ENCODE results near the gene PPP1R11. TPM values are rescaled to one million over a fixed set of nuclear protein-coding genes. Genes with fewer than 3 reads are reported as not detected.
"Not testable (repeated sequence)": the region's sequence is repeated elsewhere in the genome, so short reads cannot be mapped to it uniquely, and the experiment has no call there.

The PPP1R11 gene
- polyA plus RNA-seq (ENCODE audit: insufficient read length in 10 of 10) = 10 to 100 TPM; 27.5 to 40.1 (median 33.5) TPM
- long read RNA-seq, donor 1, transcript PPP1R11-205 (3 exons, 1,731 nt) = major isoform, 16 of 23 reads
- long read RNA-seq, donor 1, partial matches to known transcripts = 6 of 23 reads
- long read RNA-seq, donor 1, other reads (novel, unspliced or antisense) = 0 of 23 reads
- long read RNA-seq, donor 2, transcript PPP1R11-205 (3 exons, 1,731 nt) = major isoform, 11 of 21 reads
- long read RNA-seq, donor 2, partial matches to known transcripts = 10 of 21 reads
- long read RNA-seq, donor 2, other reads (novel, unspliced or antisense) = 0 of 21 reads
- long read RNA-seq, donor 3 = 0 reads
- long read RNA-seq, donor 4, transcript PPP1R11-205 (3 exons, 1,731 nt) = major isoform, 13 of 13 reads
- long read RNA-seq, donor 4, partial matches to known transcripts = 0 of 13 reads
- long read RNA-seq, donor 4, other reads (novel, unspliced or antisense) = 0 of 13 reads
- long read RNA-seq, donor 5, transcript PPP1R11-205 (3 exons, 1,731 nt) = major isoform, 28 of 46 reads
- long read RNA-seq, donor 5, partial matches to known transcripts = 15 of 46 reads
- long read RNA-seq, donor 5, other reads (novel, unspliced or antisense) = 0 of 46 reads
- long read RNA-seq, donor 6, transcript PPP1R11-205 (3 exons, 1,731 nt) = major isoform, 18 of 30 reads
- long read RNA-seq, donor 6, partial matches to known transcripts = 9 of 30 reads
- long read RNA-seq, donor 6, other reads (novel, unspliced or antisense) = 0 of 30 reads
- long read RNA-seq, donor 7, transcript PPP1R11-205 (3 exons, 1,731 nt) = major isoform, 14 of 26 reads
- long read RNA-seq, donor 7, partial matches to known transcripts = 8 of 26 reads
- long read RNA-seq, donor 7, other reads (novel, unspliced or antisense) = 0 of 26 reads
- long read RNA-seq, donor 8, transcript PPP1R11-205 (3 exons, 1,731 nt) = major isoform, 11 of 23 reads
- long read RNA-seq, donor 8, partial matches to known transcripts = 12 of 23 reads
- long read RNA-seq, donor 8, other reads (novel, unspliced or antisense) = 0 of 23 reads
- long read RNA-seq, donor 9, partial matches to known transcripts = 0 of 1 reads
- long read RNA-seq, donor 9, other reads (novel, unspliced or antisense) = 0 of 1 reads

GRCh38 chr6:30066577-30067459 is at the start of gene PPP1R11:
Gene PPP1R11, plus strand, starts transcription at chr6:30067198. Its CDS starts 213 bp downstream, at chr6:30067411.
- DNase-seq = peak; percentile 99 to 100 (median 100)

DNA sequence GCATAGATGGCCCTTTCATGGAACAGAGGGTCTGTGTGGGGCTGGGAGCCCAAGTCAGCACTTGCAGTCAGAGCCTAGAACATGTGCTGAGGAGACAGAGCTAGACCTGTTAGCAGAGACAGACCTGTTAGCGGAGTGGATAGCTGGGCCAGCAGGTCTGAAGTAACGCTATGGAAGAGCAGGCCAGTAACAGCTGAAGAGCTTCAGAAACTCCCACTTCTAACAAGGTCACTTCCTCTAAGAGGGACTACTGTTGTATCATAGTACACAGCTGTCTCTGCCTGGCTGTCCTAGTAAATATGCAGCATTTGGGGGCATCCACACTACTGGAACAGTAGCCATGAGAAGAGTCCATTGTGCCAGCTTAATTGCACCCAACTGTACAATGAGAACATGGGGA is 47.2 kb upstream of the PPP1R11 start:
- DNase-seq = no peak

- no peak for DNase-seq
Observed at GRCh38 chr6:30020626-30021025, 46.4 kb upstream of the PPP1R11 start.

DNA sequence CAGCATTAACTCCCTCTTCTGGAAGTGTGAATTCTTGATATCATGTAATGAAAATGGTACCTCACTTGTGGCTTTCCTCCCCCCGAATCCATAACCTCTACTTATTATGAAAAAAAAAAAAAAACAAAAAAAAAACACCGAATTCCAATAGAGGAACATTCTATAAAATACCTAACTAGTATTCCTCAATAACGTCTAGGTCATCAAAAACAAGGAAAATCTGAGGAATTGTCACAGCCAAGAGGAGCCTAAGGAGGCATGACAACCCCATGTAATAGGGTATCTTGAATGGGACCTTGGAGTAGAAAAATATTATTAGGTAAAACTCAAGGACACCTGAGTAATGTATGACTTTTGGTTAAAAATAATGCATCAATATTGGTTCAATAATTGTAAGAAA is 44.8 kb upstream of the PPP1R11 start:
- DNase-seq = no peak

GRCh38 chr6:30022712-30023111 is 44.3 kb upstream of the PPP1R11 start:
- DNase-seq = not testable (repeated sequence)

GRCh38 chr6:30025186-30025585 is 41.8 kb upstream of the PPP1R11 start:
- DNase-seq = no peak

GRCh38 chr6:30029588-30029987 is 37.4 kb upstream of the PPP1R11 start:
- no peak for DNase-seq

DNA sequence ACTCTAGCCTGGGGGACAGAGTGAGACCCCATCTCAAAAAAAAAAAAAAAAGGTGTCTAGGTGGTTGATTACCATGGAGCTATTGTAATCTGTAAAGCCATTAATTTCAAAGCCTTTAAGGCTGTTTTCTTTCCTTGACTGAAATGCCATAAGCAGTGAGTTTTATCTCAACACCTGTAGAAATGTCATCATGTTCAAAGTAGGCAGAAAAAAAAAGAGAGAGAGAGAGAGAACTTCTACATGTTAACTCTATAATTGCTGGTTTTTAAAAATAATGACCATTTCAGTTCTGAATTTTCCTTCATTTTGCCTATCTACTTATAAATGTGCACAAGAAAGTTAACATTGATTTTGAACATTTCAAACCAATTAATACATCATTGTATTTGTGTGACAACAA is 35.6 kb upstream of the PPP1R11 start:
- no peak for DNase-seq

- DNase-seq = not testable (repeated sequence)
Observed at GRCh38 chr6:30033440-30033839, 33.6 kb upstream of the PPP1R11 start.

- DNase-seq = no peak
Observed at GRCh38 chr6:30035784-30036183, 31.2 kb upstream of the PPP1R11 start.

GRCh38 chr6:30037182-30037788 is 29.7 kb upstream of the PPP1R11 start:
- no peak for DNase-seq

DNA sequence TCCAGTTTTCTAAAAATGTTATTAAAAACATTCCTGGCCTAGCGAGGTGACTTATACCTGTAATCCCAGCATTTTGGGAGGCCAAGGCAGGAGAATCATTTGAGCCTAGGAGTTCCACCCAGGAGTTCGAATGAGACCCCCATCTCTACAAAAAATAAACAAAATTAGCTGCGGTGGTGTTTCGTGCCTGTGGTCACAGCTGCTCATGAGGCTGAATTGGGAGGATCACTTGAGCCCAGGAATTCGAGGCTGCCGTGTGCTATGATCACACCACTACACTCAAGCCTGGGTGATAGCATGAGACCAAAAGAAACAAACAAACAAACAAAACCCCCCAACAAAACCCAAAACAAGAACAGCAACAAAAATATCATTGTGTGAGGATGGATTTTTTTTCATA is 25.8 kb upstream of the PPP1R11 start:
- no peak for DNase-seq

DNA sequence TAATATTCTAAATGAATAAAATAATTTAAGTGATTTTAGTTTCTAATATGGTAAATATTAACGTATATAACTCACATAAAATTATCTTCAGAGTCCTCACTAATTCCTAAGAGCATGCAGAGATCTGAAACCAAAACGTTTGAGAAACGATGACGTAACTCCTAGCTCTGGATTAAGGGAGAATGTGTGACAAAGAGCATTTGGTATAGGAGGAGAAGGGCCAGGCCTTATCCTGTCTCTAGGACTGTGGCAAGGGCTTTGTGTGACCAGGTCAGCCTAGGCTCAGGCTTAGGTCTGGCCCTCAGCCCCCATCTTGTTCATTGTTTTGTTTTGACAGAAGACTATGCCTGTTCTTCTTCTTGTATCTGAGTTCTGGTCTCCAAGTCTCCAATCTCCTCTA is 25.2 kb upstream of the PPP1R11 start:
- no peak for DNase-seq

DNA sequence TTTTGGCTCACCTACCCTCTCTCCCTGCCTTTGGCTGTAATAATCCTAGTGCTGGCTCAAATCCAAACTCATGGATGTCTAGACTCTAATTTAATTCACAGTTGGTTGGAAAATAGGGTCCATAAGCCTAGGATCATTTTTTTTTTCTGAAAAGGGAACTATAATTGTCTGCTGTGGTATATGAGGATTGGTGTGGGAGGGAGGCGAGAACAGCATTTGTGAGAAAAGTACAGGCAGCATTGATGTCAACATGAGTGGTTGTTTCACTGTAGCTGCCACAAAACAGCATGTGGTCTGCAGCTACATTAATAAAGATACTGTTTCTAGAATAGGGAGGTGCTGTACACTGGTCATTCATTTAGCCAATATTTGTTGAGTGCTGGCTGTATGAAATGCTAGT is 24.5 kb upstream of the PPP1R11 start:
- DNase-seq = no peak

DNA sequence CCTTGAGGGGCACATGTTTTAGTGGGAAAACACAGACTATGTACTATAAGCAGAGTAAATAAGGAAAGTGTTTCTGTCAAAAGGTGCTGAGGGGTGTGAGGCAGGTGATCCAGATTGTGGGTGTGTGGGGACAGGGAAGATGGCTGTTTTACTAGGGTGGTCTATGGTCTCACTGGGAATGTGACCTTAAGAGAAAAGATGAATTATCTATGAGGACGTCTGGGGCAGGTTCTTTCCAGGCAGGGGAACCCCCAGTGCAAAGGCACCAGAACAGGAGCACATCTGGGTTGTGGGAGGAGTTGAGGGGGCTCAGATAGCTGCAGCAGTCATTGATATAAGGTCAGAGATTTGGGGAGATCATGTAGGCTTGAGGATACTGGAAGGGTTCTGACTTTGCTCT is 24.1 kb upstream of the PPP1R11 start:
- no peak for DNase-seq

GRCh38 chr6:30043744-30044143 is 23.3 kb upstream of the PPP1R11 start:
- no peak for DNase-seq

DNA sequence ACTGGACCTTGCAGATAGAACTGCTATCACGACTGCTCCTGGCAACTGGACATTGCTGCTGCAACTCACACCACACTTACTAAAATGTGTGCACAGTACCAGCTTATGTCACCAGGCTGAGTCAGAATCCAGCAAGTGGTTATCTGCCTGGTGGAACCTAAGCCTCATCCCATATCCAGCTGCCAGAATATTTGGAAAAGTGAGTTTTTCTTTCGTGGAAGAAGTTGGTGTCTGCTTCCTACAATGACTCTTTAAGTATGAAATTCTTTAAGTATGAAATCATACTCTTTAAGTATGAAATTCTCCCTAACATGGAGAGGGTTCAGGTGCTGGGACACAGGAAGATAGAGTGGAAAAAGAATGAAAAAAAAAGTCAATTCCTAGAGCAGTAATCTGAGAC is 22.4 kb upstream of the PPP1R11 start:
- DNase-seq = peak in 1 of 3 donors; percentile 38

- no peak for DNase-seq
Observed at GRCh38 chr6:30047220-30047619, 19.8 kb upstream of the PPP1R11 start.

DNA sequence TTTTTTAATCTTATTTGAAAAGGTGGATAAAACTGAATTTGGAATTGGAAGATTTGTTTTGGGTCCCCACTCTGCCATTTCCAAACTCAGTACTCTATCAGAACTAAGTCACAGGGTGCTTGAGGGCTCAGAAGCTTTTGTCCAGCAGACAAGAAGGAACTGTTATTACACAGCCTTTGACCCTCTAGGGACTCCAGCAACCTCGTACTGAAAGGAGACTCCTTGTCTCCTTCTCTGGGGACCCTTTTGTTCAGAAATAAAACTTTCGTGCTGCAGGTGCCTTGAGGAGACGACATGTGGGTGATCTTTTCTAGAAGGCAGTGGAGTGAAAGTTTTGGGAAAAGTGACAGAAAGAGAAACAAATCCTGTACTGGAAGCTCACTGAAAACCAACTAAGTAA is 13.3 kb upstream of the PPP1R11 start:
- no peak for DNase-seq

- DNase-seq = no peak
Observed at GRCh38 chr6:30055513-30055912, 11.5 kb upstream of the PPP1R11 start.

GRCh38 chr6:30060606-30061091 is 6.3 kb upstream of the PPP1R11 start:
- peak in 1 of 3 donors; percentile 33 for DNase-seq

All from muscle of back (tissue), 13 donors.